Mononuclear cell (primary cell): ENCODE measurements around the gene STAC2. TPM values are rescaled to one million over a fixed set of nuclear protein-coding genes. Genes with fewer than 3 reads are reported as not detected.

ENCODE experiments used
- H3K27me3 ChIP-seq: 2 replicates; pipeline ENCODE4 v1.6.0; 2011; ENCODE audit warnings: low read length, control low read depth; ENCODE audit not compliant: insufficient read depth
- H3K4me1 ChIP-seq: 2 replicates; pipeline ENCODE4 v1.5.1; 2011; ENCODE audit warnings: mild to moderate bottlenecking, low read length, control low read depth; ENCODE audit not compliant: insufficient read depth
- H3K4me3 ChIP-seq: 2 replicates; pipeline ENCODE4 v1.5.1; 2011; ENCODE audit warnings: mild to moderate bottlenecking, low read length, moderate library complexity
- H3K9me3 ChIP-seq: 2 replicates; pipeline ENCODE4 v1.5.1; 2011; ENCODE audit warnings: low read depth, mild to moderate bottlenecking, control low read depth, low read length
- total RNA-seq: library from RNA; depleted of rRNA; stranded (reverse); fragments of >200 nt; gene quantifications from one replicate; pipeline ENCODE4 v1.2.3, GENCODE V29; 2012

Gene STAC2
- total RNA-seq, 1 donor: not detected

GRCh38 chr17:39193346-39193745 is 32.4 kb downstream of the STAC2 start:
- no peaks in the 10 kb centered on the region for H3K9me3 ChIP-seq
- no peaks in the 10 kb centered on the region for H3K27me3 ChIP-seq
- H3K4me3 ChIP-seq: no peak overlapping the region
- H3K4me1 ChIP-seq: peaks cover 18% of the 10 kb centered on the region

- peaks cover 13% of the 10 kb centered on the region for H3K4me1 ChIP-seq
- no peaks in the 10 kb centered on the region for H3K27me3 ChIP-seq
- H3K4me3 ChIP-seq: no peak overlapping the region
- no peaks in the 10 kb centered on the region for H3K9me3 ChIP-seq
Observed at GRCh38 chr17:39192901-39193300, 32.8 kb downstream of the STAC2 start.

GRCh38 chr17:39191750-39192510 is 33.8 kb downstream of the STAC2 start:
- Histone ChIP-seq H3K27me3 (no peaks in the 10 kb centered on the region), H3K4me1 (peaks cover 11% of the 10 kb centered on the region), H3K4me3 (no peak overlapping the region), H3K9me3 (no peaks in the 10 kb centered on the region)

GRCh38 chr17:39187152-39187830 is 38.5 kb downstream of the STAC2 start:
- Histone ChIP-seq H3K4me3 (no peak overlapping the region), H3K9me3 (no peaks in the 10 kb centered on the region), H3K27me3 (no peaks in the 10 kb centered on the region), H3K4me1 (no peaks in the 10 kb centered on the region)

- no peaks in the 10 kb centered on the region for H3K27me3 ChIP-seq
- no peaks in the 10 kb centered on the region for H3K4me1 ChIP-seq
- no peaks in the 10 kb centered on the region for H3K9me3 ChIP-seq
- H3K4me3 ChIP-seq: no peak overlapping the region
Observed at GRCh38 chr17:39186481-39187002, 39.2 kb downstream of the STAC2 start.

- Histone ChIP-seq H3K9me3 (no peaks in the 10 kb centered on the region), H3K4me3 (no peak overlapping the region), H3K4me1 (no peaks in the 10 kb centered on the region), H3K27me3 (no peaks in the 10 kb centered on the region)
Observed at GRCh38 chr17:39183720-39184119, 42.0 kb downstream of the STAC2 start.

- no peak overlapping the region for H3K4me3 ChIP-seq
- no peaks in the 10 kb centered on the region for H3K27me3 ChIP-seq
- H3K4me1 ChIP-seq: no peaks in the 10 kb centered on the region
- H3K9me3 ChIP-seq: no peaks in the 10 kb centered on the region
Observed at GRCh38 chr17:39183045-39183444, 42.7 kb downstream of the STAC2 start.

- H3K9me3 ChIP-seq: no peaks in the 10 kb centered on the region
Observed at GRCh38 chr17:39181303-39181702, 44.4 kb downstream of the STAC2 start.

GRCh38 chr17:39178536-39178935 is 47.2 kb downstream of the STAC2 start:
- Histone ChIP-seq H3K9me3 (no peaks in the 10 kb centered on the region), H3K4me1 (peaks cover 10% of the 10 kb centered on the region), H3K27me3 (no peaks in the 10 kb centered on the region), H3K4me3 (no peak overlapping the region)

More at GRCh38 chr17:39181303-39181702, 44.4 kb downstream of the STAC2 start:
- no peak overlapping the region for H3K4me3 ChIP-seq
- H3K27me3 ChIP-seq: no peaks in the 10 kb centered on the region
- H3K4me1 ChIP-seq: no peaks in the 10 kb centered on the region

- Histone ChIP-seq H3K9me3 (no peaks in the 10 kb centered on the region), H3K4me3 (no peak overlapping the region), H3K4me1 (peaks cover 10% of the 10 kb centered on the region), H3K27me3 (no peaks in the 10 kb centered on the region)
Observed at GRCh38 chr17:39177256-39177655, 48.5 kb downstream of the STAC2 start.

GRCh38 chr17:39175695-39176093 is 50.1 kb downstream of the STAC2 start:
- H3K9me3 ChIP-seq: no peaks in the 10 kb centered on the region
- H3K27me3 ChIP-seq: no peaks in the 10 kb centered on the region
- peaks cover 10% of the 10 kb centered on the region for H3K4me1 ChIP-seq
- H3K4me3 ChIP-seq: no peak overlapping the region

GRCh38 chr17:39174920-39175694 is 50.6 kb downstream of the STAC2 start:
- H3K4me3 ChIP-seq: no peak overlapping the region

GRCh38 chr17:39173526-39174274 is 52.0 kb downstream of the STAC2 start:
- Histone ChIP-seq H3K27me3 (no peaks in the 10 kb centered on the region), H3K4me3 (no peak overlapping the region), H3K4me1 (peaks cover 25% of the 10 kb centered on the region), H3K9me3 (no peaks in the 10 kb centered on the region)

More at GRCh38 chr17:39174920-39175694, 50.6 kb downstream of the STAC2 start:
- Histone ChIP-seq H3K27me3 (no peaks in the 10 kb centered on the region), H3K4me1 (peaks cover 14% of the 10 kb centered on the region), H3K9me3 (no peaks in the 10 kb centered on the region)

GRCh38 chr17:39173080-39173479 is 52.7 kb downstream of the STAC2 start:
- Histone ChIP-seq H3K4me1 (peaks cover 28% of the 10 kb centered on the region), H3K9me3 (no peaks in the 10 kb centered on the region), H3K4me3 (no peak overlapping the region), H3K27me3 (no peaks in the 10 kb centered on the region)
